BJ (cell line): ENCODE data around the gene CLMN. TPM values are rescaled to one million over a fixed set of nuclear protein-coding genes. Genes with fewer than 3 reads are reported as not detected.

Experiments
- CTCF ChIA-PET: fragments of 350-600 bp; formaldehyde crosslinking; extraction: SDS; loops from one replicate; lab custom pipeline; 2021; ENCODE audit warnings: antibody characterized with exemption, inconsistent platforms; lab: Yijun Ruan, JAX
- POLR2A ChIA-PET: fragments of 300-600 bp; sonication (Branson Sonifier 250); formaldehyde crosslinking; extraction: SDS; loops from one replicate; lab custom pipeline; 2021; ENCODE audit warnings: antibody characterized with exemption; lab: Charles Lee
- DNase-seq: peaks from one replicate; pipeline ENCODE4 v3.0.0-alpha.2; 2011; ENCODE audit warnings: low read depth
- H3K27me3 ChIP-seq: 2 replicates; pipeline ENCODE4 v1.6.0; 2011; ENCODE audit warnings: low read length; ENCODE audit not compliant: control insufficient read depth, insufficient read depth
- H3K36me3 ChIP-seq: 2 replicates; pipeline ENCODE4 v1.5.1; 2011; ENCODE audit warnings: low read length; ENCODE audit not compliant: control insufficient read depth, insufficient read depth
- H3K4me3 ChIP-seq: 2 replicates; pipeline ENCODE4 v1.5.1; 2011; ENCODE audit warnings: low read depth, mild to moderate bottlenecking, control low read depth, low read length
- polyA plus RNA-seq: library from polyadenylated mRNA; depleted of rRNA; stranded (reverse); fragments of >200 nt; gene quantifications from 2 replicates; pipeline ENCODE4 v1.2.3, GENCODE V29; 2011
- TF ChIP-seq, protein P1 (sequence below): IDR thresholded peaks from 2 replicates; pipeline ENCODE4 v1.5.1; 2011; ENCODE audit warnings: low read depth, mild to moderate bottlenecking, control low read depth, inconsistent platforms, low read length, moderate library complexity; ENCODE audit not compliant: insufficient read depth

CLMN gene
- polyA plus RNA-seq, 1 experiment, result 0.13 TPM

DNA sequence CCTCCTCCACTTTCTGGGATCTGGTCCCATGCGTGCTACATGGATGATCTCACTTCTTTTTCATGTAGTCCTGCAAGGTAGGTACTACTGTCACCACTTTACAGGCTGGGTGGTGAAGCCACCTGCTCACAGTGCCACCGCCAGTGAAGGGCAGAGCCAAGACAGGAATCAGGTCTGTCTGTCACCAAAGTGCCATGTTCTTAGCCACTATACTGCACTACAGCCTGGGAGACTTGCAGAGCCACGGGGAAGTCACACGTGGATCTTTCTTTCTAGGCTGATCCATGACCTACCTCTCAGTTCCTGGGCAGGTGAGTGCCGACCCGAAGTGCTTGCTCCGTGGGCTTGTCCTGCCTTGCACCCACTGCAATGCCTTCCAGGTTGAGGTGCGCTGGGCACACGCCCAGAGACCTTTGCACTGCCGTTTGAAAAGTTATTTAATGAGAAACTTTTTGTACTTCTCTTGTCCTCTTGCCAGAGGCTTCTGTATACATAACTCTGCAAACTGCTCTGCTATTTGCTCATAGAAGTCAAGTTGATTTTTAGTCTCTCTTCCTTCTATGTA, 19.7 kb upstream of the CLMN start:
- TF ChIP-seq, protein P1, sequence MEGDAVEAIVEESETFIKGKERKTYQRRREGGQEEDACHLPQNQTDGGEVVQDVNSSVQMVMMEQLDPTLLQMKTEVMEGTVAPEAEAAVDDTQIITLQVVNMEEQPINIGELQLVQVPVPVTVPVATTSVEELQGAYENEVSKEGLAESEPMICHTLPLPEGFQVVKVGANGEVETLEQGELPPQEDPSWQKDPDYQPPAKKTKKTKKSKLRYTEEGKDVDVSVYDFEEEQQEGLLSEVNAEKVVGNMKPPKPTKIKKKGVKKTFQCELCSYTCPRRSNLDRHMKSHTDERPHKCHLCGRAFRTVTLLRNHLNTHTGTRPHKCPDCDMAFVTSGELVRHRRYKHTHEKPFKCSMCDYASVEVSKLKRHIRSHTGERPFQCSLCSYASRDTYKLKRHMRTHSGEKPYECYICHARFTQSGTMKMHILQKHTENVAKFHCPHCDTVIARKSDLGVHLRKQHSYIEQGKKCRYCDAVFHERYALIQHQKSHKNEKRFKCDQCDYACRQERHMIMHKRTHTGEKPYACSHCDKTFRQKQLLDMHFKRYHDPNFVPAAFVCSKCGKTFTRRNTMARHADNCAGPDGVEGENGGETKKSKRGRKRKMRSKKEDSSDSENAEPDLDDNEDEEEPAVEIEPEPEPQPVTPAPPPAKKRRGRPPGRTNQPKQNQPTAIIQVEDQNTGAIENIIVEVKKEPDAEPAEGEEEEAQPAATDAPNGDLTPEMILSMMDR, result no peak
- Histone ChIP-seq H3K4me3 (no peak overlapping the region), H3K36me3 (no peaks in the 10 kb centered on the region), H3K27me3 (no peaks in the 10 kb centered on the region)
- POLR2A ChIA-PET, result no interaction called here
- no peak for DNase-seq
- CTCF ChIA-PET, result no interaction called here

DNA sequence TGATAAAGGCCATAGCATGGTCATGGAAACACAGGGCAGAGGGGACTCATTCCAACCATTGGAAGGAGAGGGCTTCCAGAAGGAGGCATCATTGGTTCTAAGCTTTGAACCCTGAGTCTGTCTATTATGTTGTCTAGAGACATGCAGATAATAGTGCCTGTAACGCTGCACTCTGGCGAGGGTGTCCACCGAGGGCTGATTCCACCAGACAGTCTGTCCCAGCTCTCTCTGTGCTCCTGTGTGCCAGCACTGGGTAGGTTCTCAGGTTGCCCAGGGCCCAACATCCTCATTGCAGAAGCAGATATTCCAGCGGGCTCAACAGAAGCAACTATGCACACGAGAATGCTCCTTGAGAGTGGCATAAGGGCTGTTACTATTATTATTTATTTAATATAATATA, 18.7 kb upstream of the CLMN start:
- DNase-seq, result no peak
- ChIA-PET POLR2A (no interaction called here), CTCF (no interaction called here)
- no peaks in the 10 kb centered on the region for H3K36me3 ChIP-seq
- no peaks in the 10 kb centered on the region for H3K27me3 ChIP-seq
- H3K4me3 ChIP-seq, result no peak overlapping the region
- TF ChIP-seq, protein P1, result no peak

- H3K36me3 ChIP-seq, result no peaks in the 10 kb centered on the region
- DNase-seq, result no peak
- no peak overlapping the region for H3K4me3 ChIP-seq
- POLR2A ChIA-PET, result no interaction called here
- TF ChIP-seq, protein P1, result no peak
- CTCF ChIA-PET, result no interaction called here
- H3K27me3 ChIP-seq, result no peaks in the 10 kb centered on the region
Measured at GRCh38 chr14:95337041-95337595, 17.4 kb upstream of the CLMN start.

GRCh38 chr14:95336192-95336760, 16.6 kb upstream of the CLMN start:
- Histone ChIP-seq H3K4me3 (no peak overlapping the region), H3K36me3 (no peaks in the 10 kb centered on the region), H3K27me3 (no peaks in the 10 kb centered on the region)
- POLR2A ChIA-PET, result no interaction called here
- CTCF ChIA-PET, result no interaction called here
- no peak for DNase-seq
- TF ChIP-seq, protein P1, result no peak

DNA sequence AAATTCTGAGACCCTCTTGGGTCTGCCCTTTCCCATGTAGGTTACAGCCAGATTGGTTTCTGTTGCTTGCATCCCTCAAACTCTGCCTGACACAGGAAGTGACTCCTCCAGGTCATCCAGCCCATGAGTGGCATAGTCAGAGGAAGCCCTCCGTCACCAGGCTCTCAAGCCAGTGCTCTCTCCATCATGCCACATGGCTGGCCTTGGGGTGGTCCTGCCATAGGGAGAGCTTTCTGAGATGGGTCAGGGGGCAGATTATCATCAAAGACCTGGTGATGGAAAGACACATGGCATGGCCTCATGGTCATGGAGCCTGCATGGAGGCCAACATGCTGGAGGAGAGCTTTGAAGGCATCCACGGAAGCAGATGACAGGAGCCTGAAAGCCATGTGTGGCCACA, 15.4 kb upstream of the CLMN start:
- Histone ChIP-seq H3K4me3 (no peak overlapping the region), H3K27me3 (no peaks in the 10 kb centered on the region), H3K36me3 (no peaks in the 10 kb centered on the region)
- POLR2A ChIA-PET, result no interaction called here
- TF ChIP-seq, protein P1, result no peak
- CTCF ChIA-PET, result no interaction called here
- DNase-seq, result no peak
